GM12801 (cell line): ENCODE data around the gene ATP10A.

Experiments used
- CTCF ChIP-seq: IDR thresholded peaks from one replicate; pipeline ENCODE4 v1.5.1; 2011; ENCODE audit warnings: control low read depth; ENCODE audit not compliant: insufficient read length; ENCODE audit errors: extremely low read depth

Gene ATP10A

DNA sequence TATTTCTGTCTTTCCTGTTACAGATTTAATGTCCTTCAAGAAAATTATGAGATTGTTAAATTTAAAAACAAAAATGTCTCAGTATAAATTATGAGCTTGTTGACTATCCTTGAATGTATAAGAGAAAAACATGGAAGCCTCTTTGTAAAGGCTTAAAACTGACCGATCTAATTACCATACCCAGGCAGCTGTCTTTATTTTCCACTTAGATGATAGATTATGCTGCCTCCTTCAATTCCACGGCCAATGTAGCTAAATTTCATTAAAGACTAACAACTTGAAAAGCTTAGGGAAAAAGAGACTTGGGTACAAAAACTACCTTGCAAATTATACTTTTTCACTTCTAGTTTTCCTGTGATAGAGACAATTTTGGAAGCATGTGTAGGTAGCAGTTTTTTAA, 88.3 kb downstream of the ATP10A start:
- no peak for TF ChIP-seq CTCF

DNA sequence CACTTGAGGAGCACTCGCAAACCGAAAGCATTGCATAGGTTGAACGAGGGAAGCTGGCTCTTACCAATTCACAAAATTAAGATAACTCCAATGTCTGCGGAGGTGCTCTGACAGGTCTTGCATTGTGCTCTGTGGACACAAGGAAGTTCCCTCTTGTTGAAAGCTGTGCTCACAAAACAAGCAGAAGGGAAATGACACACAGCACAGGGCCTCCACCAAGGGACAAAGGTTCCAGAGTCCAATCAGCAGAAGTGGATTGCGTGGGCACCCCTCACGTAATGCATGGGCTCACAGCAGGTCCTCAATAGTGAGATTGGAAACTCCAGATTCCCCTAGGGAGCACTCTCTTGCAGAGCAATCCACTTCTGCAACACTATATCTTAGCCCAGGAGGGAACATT, 89.9 kb downstream of the ATP10A start:
- no peak for TF ChIP-seq CTCF

- no peak for TF ChIP-seq CTCF
Observed at GRCh38 chr15:25772500-25772899, 90.6 kb downstream of the ATP10A start.

GRCh38 chr15:25771338-25771706, 91.8 kb downstream of the ATP10A start:
- TF ChIP-seq CTCF: no peak

- TF ChIP-seq CTCF: no peak
Observed at GRCh38 chr15:25770618-25771337, 92.3 kb downstream of the ATP10A start.

- no peak for TF ChIP-seq CTCF
Observed at GRCh38 chr15:25770031-25770430, 93.1 kb downstream of the ATP10A start.

- no peak for TF ChIP-seq CTCF
Observed at GRCh38 chr15:25768271-25768670, 94.9 kb downstream of the ATP10A start.
